ENCODE data around the gene ZNF195.
"Not testable (repeated sequence)": the region's sequence is repeated elsewhere in the genome, so short reads cannot be mapped to it uniquely, and the experiment has no call there.

GRCh38 chr11:3417047-3417446 lies 38.1 kb upstream of the ZNF195 start:
- not testable (repeated sequence) for TF ChIP-seq POLR2A, POLR2AphosphoS5 (IDR thresholded peaks at IDR 0.05)
- TF ChIP-seq CTCF (IDR thresholded peaks at IDR 0.05 in 8 of 11, conservative IDR thresholded peaks at IDR 0.05 in 3 of 11) = peak in 9 of 11 experiments; percentile 28 to 67 (median 57)
